GM19467 (cell line): ENCODE results near the gene IPO4.
A peak's percentile ranks its signal among the peaks of the same experiment; 100 is the strongest.

ENCODE experiments used
- ATAC-seq: cut with Tn5 transposase; IDR thresholded peaks from one replicate; pipeline ENCODE4 v1.9.1; 2021; ENCODE audit warnings: mild to moderate bottlenecking, moderate library complexity; ENCODE audit not compliant: unreplicated experiment

Gene IPO4

GRCh38 chr14:24178399-24179178 lies 10.0 kb downstream of the IPO4 start:
- no peak for ATAC-seq

GRCh38 chr14:24177891-24178290 lies 10.7 kb downstream of the IPO4 start:
- ATAC-seq, result no peak

DNA sequence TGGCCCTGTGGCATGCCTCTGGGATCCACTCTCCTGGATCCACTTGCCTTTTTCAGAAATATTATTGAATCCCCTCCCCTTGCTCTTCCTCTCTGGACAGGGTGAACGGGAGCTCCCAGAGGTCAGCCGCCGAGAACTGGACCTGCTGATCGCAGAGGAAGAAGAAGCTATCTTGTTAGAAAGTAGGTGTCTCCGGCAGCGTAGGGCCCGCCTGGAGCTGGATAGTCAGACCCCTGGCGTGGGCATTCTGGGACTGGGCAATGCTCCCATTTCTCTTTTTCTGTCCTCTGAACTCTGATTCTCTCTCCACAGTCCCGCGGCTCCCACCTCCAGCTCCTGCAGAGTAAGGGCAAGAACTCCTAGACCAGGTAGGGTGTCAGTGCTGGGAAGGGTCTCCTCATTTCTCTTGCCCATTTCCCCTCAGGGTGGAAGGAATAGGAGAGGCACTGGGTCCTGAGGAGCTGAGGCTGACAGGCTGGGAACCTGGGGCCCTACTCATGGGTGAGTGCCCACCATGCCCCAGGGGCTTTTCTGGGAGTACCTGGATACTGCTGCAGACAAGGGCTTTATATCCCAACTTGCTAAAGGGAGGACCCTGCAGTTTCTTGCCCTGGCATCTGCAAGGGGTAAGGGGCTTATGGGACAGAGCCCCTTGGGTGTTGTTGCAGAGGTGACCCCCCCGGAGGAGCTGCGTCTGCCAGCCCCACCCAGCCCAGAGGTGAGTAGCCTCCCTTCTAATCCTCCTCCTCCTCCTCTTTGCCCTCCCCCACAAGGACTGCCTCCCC lies 11.4 kb downstream of the IPO4 start:
- ATAC-seq, result no peak

DNA sequence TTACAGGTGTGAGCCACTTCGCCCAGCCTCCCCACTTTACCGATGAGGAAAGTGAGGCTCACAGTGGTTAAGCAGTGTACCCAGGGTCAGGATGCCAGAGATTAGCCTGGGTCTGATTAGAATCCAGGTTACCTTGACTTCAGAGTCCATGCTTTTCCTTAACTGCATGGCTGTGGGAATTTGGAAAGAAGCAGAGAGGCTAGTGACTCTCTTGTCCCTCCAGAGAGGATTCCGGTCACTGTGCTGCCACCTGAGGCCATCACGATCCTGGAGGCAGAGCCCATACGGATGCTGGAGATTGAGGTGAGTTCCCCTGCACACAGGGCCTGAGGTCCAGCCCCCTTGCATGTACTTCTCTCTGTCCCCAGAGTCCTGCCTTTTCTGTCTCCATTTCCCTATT lies 12.0 kb downstream of the IPO4 start:
- ATAC-seq, result no peak

DNA sequence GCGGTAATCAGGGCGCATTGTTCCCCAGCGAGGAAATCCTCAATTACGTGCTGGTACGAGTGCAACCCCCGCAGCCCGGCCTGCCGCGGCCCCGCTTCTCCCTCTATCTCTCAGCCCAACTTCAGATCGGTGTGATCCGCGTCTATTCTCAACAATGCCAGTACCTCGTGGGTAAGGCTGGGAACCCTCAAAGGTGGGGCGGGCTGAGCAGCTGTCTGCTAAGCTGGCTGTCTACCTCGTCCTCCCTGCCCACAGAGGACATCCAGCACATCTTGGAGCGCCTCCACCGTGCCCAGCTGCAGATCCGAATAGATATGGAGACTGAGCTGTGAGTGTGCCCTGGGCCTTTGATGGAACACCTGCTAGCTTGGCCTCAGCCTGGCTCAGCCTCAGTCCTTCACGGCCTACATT lies 15.7 kb downstream of the IPO4 start:
- no peak for ATAC-seq

- ATAC-seq, result no peak
These were observed 16.3 kb downstream of the IPO4 start for GRCh38 chr14:24172261-24172860.

DNA sequence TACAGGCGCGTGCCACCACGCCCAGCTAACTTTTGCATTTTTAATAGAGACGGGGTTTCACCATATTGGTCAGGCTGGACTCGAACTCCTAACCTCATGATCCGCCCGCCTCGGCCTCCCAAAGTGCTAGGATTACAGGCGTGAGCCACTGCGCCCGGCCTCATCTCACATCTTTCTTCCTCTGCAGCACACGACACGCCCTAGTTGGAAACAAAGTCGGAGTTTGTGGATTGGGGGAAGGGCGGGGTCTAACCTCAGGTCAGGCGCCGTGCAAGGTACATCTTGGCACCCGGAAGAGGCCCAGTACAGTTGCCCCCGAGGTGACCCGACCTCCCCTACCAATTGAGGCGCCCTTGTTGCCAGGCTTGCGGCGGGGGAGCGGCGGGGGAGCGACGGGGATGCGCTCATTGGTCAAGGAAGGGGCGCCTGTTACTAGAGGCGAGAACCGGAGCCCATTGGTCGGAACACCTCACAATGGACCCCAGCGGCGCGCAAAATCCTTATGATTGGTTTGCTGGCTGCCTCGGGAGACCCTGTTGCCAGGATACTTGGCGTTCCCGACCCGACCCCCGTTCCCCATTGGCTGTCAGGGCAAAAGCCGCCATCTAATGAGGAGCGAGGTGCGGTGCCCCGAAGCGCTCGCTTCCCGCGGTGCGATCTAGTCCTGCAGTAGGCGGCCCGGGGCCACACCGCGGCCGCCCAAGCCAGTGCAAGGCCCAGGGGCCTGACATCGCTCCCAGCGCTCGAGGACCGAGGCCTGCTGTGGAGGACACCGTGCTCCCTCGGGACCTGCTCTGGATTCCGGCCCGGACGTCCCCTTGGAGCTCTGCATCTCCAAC lies 17.0 kb downstream of the IPO4 start, which contains the start of gene REC8:
Gene REC8, plus strand, starts transcription at position 659 of the 839 bp plus-strand sequence. CDS start 473 bp downstream, outside the sequence.
- ATAC-seq, result peak; percentile 76

DNA sequence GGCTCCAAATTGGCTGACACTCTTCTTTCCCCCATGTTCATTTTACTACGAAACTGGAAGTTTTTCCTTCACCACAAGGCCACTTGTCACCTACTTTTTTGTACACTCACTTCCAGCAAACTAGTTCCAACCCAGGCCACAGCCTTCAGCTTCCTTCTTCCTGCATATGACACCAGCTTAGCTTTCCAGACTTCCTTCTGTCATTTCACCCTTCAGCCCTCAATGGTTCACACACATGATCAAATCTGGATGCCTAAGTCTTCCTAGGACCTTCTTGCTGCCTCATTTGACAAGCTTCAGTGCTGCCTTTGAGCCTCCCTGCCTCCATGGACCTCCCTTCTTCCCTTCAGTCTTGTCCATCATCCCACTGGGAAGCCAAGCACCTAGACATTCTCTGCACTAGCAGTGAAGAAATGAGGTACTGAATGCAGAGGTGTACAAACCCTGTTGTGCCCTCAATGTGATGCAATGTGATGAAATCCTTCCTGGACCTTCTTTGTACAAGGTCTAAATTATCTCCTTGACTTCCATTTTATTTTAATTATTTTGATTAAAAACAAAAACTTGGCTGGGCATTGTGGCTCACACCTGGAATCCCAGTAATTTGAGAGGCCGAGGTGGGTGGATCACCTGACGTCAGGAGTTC lies 21.0 kb downstream of the IPO4 start:
- no peak for ATAC-seq

- ATAC-seq, result no peak
These were observed 22.8 kb downstream of the IPO4 start for GRCh38 chr14:24165785-24166184.

DNA sequence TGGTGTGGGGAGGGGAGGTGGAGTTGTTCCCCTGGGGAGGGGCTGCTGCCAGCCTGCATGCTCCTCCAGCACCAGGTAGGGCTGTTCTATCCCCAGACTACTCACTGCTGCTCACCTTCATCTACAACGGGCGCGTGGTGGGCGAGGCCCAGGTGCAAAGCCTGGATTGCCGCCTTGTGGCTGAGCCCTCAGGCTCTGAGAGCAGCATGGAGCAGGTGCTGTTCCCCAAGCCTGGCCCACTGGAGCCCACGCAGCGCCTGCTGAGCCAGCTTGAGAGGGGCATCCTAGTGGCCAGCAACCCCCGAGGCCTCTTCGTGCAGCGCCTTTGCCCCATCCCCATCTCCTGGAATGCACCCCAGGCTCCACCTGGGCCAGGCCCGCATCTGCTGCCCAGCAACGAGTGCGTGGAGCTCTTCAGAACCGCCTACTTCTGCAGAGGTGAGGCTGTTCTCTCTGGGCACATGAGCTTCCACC lies 24.1 kb downstream of the IPO4 start:
- ATAC-seq, result no peak

DNA sequence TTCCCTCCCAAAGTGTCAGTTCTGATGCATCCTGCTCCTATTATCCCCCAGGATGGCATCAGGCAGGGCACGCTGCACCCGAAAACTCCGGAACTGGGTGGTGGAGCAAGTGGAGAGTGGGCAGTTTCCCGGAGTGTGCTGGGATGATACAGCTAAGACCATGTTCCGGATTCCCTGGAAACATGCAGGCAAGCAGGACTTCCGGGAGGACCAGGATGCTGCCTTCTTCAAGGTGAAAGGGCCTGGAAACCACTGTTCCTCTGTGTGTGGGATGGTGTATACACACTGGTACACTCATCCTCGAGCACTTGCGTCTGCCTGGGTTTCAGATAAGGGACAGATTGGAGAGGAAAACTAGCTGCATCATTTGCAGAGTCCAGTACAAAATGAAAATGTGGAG lies 26.5 kb downstream of the IPO4 start:
- no peak for ATAC-seq

DNA sequence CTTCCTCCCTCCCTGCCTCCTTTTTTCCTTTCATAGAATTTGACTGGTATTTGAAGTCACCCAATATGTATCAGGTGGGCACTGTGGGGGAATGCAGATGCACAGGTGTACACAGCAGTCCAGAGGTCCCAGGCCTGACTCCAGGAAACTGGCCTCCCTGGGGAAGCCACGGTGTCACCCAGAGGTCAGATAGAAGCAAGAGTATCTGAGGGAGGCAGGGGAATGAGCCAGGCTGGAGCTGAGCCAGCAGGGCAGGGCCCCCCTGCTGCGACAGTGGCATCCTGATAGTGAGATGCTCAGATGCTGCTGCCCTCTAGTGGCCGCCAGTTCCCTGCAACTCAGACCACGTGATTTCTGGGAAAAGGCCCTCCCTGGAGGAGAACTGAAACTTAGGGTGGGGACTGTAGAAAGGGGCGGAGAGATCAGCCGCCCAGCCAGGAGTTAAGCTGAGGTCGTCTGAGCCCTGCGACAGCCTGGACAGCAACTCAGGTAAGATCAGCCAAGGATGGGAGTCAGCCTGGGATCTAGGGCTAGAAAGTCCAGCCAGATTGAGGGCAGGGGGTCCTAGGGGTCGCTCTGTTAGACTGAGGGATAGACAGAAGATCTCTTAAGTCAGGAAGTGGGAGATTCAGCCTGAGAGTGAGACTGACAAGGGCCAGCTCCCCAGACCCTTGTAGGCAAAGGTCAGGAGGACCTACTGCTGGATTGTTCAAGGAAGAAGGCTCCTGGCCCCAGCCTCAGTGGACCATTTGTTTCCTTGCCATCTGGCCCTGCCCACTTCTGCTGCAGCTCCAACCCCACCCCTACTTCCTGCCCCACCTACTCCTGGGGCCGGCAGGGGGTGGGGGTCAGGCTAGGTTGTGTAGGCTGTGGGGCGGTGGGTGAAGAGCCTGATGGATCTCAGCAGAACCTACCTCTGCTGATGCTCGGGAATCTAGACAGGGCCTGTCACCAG lies 27.5 kb downstream of the IPO4 start, which contains the start of gene IRF9:
Gene IRF9, plus strand, starts transcription at position 416 of the 955 bp plus-strand sequence. CDS start 880 bp downstream, outside the sequence.
- peak; percentile 81 for ATAC-seq

DNA sequence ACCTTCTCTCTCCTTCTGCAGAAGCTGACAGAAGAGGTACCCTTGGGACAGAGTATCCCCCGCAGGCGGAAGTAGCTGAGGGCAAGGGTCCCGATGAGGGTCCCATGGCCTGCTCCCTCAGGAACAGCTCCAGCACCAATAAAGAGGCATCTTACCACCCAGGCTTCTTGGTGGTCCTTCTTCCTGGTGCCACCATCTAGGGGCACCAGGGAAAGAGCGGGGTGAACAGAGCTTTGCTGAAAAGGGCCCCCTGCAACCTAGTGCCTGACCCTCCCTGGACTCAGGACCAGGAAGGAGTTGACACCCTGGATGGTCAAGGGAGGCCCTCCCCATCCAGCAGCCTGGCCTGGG lies 28.1 kb downstream of the IPO4 start:
- no peak for ATAC-seq

- ATAC-seq, result no peak
These were observed 28.7 kb downstream of the IPO4 start for GRCh38 chr14:24159777-24160498.

- no peak for ATAC-seq
These were observed 31.3 kb downstream of the IPO4 start for GRCh38 chr14:24157331-24157730.

DNA sequence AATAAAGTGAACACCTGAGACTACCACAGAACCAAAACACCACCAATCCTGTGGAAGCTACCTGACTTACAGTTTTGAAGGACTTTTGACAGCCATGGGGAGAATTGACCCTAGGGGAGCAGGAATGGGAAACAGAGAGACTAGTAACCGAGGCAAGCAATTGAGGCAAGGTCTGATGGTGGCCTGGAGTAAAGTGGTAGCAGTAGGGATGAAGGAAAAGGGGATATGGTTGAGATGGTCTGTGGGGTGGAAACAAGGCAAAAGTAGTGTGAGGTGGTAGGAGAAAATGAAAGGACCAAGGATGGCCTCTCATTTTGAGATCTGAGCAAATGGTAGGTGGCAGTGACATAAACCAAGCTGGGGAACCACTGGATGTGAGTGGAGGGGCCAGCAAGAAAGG lies 31.8 kb downstream of the IPO4 start:
- ATAC-seq, result no peak

DNA sequence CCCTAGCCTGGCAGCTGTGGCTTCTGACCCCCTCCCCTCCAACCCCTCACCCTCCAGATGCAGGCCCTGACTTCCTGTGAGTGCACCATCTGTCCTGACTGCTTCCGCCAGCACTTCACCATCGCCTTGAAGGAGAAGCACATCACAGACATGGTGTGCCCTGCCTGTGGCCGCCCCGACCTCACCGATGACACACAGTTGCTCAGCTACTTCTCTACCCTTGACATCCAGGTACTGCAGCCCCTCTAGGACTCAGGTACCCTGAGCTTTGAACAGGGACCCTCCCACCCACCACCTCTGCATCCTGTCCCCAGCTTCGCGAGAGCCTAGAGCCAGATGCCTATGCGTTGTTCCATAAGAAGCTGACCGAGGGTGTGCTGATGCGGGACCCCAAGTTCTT lies 33.5 kb downstream of the IPO4 start:
- no peak for ATAC-seq

GRCh38 chr14:24151404-24152080 lies 37.1 kb downstream of the IPO4 start:
- ATAC-seq, result no peak
